HK-2 (cell line): ENCODE results near the gene GOLGA7B.
"Not testable (repeated sequence)": the region's sequence is repeated elsewhere in the genome, so short reads cannot be mapped to it uniquely, and the experiment has no call there.

Experiments used
- DNase-seq: peaks from one replicate; pipeline ENCODE4 v3.0.0-alpha.2; 2018; ENCODE audit not compliant: unreplicated experiment

The GOLGA7B gene

DNA sequence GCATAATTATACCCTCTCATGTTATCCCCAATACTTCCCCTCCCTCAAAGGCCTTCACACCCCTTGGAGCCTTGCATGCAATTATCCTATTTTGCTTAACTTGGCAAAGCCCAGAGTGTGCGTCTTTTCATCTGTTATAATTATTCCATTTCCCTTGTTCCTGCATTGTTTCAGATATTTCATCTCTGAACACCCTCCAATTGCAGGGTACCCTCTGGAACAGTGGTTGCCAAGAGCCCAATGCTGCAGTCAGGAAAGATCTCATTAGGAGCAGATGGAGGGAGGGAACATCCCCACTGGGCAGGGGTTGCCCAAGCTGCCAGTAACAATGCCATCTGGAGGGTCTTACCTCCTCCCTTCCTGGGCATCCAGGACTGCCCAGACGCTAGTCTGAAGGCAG lies 18.4 kb upstream of the GOLGA7B start:
- DNase-seq: no peak

DNA sequence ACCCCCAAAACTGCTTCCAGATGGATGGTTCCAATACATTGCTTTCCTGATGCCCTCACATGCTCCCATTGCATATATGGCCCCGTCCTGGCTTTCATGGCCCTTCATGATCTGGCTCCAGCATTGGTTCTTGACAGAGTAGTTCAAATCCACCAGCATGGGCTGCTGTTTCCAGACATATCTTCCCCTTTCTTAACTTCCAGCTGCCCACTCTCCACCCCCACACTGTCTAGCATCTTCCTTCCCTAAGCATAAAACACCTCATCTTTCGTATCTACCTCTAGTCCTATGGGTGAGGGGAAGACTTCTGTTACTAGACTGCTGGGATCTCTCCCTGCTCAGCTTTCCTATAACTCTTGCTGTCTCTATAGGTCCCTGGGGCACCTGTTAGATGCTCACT lies 13.2 kb upstream of the GOLGA7B start:
- no peak for DNase-seq

DNA sequence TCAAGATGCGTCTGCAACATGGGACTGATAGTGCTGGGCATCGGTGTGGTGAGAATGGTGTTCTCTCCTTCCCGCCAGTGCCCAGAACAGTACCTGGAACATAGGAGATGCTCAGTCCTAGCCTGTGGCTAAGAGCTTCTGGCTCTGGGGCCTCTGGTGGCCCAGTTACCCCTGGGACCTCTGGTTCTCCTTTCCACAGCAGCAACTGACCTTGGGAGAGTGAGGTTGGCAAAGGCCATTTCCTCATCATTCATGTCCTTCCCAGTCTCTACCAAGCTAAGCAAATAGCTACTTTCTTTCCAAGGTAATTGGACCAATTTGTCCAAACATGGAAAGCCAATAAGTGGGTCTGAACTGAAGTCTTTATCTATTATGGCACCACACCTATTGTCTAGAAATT lies 11.6 kb upstream of the GOLGA7B start:
- no peak for DNase-seq

DNA sequence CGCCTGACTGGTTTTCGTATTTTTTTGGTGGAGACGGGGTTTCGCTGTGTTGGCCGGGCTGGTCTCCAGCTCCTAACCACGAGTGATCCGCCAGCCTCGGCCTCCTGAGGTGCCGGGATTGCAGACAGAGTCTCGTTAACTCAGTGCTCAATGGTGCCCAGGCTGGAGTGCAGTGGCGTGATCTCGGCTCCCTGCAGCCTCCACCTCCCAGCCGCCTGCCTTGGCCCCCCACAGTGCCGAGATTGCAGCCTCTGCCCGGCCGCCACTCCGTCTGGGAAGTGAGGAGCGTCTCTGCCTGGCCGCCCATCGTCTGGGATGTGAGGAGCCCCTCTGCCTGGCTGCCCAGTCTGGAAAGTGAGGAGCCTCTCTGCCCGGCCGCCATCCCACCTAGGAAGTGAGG lies 8.5 kb upstream of the GOLGA7B start:
- not testable (repeated sequence) for DNase-seq

DNA sequence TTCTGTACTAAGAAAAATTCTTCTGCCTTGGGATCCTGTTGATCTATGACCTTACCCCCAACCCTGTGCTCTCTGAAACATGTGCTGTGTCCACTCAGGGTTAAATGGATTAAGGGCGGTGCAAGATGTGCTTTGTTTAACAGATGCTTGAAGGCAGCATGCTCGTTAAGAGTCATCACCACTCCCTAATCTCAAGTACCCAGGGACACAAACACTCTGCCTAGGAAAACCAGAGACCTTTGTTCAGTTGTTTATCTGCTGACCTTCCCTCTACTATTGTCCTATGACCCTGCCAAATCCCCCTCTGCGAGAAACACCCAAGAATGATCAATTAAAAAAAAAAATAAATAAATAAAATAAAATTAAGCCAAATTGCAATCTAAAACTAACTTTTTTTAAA lies 7.5 kb upstream of the GOLGA7B start:
- DNase-seq: not testable (repeated sequence)

DNA sequence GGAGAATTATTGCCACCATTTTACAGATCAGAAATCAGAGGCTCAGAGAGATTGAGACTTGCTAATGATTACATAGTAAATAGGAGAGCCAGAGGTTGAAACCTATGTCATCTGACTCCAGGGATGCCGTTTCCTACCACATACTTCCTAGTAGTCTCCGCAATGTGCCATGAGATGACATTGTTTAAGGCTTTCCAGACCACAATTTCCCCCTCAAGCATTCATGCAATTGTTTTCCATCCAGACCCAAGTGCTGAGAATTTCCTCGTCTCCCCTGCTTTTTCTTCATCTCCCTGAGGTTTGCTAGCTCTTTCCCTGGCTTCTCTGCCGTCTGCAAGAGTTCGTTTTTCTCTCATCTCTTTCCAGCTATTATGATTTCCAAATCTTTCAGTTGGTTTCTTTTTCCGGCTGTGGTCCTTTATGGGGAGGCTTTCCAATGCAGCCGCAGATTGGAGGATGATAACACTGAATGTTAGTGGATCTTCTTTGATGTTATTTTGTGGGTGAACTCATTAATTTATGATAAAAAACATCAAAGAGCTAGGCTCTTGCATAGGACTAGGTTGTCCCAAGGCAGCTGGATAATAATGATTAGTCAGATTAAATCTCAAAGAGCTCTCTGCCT lies 6.9 kb upstream of the GOLGA7B start:
- peak; percentile 26 for DNase-seq

DNA sequence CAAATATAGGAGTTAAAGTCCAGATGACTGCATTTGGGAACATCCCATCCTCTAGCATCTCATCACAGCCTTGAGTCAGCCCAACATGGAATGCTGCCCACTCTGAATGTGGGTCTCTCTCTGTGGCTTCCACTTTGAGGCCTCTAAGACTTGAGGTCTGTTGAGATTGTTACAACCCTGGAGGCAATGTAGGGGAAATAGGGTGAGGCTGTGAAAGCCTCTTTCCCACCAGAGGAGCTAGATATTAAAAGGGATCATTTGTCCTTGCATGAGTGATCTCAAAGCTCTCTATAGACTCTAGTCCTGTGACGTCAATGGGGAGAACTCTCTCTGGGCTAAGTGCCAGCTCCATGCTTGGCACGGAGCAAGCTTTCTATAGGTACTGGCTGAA lies 6.4 kb upstream of the GOLGA7B start:
- DNase-seq: peak; percentile 26

DNA sequence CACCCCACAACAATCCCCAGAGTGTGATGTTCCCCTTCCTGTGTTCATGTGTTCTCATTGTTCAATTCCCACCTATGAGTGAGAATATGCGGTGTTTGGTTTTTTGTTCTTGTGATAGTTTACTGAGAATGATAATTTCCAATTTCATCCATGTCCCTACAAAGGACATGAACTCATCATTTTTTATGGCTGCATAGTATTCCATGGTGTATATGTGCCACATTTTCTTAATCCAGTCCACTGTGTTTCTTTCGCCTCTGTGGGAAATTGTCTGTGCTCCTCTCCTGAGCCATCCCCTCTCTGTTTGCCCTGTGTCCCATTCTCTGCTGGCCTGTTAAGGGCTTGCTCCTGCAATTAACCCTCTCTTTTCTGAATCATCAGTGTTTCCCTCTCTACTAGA lies 5.7 kb upstream of the GOLGA7B start:
- DNase-seq: not testable (repeated sequence)

DNA sequence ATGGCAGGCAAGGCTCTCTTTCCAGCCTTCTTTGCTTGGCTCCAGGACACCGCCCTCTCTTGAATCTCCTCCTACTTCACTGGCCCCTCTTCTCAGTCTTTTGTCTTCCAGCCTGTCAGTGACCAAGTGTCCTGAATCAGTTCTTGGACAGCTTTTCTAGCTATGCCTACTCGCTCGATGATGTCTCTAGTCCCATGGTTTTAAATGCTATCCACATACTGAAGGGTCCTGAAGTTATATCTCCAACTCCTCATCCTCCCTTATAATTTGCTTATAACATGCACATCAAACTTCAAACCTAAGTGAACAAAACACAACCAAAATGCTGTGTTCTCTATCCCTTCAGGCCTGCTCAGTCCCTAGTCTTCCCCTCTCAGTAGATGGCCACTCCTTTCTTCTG lies 5.0 kb upstream of the GOLGA7B start:
- no peak for DNase-seq

DNA sequence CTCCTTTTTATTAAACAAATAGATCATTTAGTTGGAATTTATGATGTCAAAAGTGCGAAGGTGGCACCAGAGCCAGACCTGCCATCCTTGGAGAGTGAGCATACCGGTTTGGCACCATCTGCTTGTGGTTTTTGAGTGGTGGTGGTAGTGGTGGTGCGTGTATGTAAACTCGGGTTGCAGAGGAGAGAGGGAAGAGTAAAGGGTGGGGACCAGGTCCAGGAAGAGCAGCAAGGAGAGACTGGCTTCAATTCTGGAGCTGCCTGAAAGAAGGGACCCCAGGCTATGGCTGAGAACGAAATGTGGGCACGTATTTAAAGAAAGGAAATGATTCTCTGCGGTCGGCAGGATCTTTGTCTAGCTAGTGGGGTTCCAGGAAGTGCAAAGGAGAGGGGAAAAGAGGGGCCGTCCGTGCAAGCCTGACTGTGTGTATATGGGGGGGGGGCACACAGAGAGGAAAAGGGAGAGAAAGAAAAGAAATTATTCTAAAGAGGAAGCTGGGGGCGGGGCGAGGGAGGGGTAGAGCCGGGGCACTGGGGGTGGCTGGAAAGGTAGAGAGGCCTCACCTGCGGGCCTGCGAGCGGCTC lies 448 bp upstream of the GOLGA7B start:
- DNase-seq: no peak

DNA sequence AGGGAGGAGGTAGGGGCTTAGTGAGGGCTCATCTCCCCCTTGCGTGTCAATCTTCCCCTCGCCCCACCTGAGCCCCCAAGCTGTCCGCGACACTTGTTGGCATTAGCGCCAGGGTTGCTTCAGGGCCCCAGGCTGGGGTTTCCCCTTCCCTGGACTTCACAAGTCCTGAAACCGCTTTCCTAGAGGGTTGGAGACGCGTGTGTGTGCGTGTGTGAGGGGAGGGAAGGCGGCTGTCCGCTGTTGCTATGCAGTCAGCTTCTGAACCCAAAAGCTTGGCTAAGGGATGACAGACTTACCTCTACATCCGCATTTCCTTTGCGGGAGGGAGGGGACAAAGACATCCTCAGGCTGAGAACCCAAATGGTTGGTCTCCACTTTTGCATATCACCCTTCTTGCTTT lies 803 bp downstream of the GOLGA7B start:
- DNase-seq: no peak

DNA sequence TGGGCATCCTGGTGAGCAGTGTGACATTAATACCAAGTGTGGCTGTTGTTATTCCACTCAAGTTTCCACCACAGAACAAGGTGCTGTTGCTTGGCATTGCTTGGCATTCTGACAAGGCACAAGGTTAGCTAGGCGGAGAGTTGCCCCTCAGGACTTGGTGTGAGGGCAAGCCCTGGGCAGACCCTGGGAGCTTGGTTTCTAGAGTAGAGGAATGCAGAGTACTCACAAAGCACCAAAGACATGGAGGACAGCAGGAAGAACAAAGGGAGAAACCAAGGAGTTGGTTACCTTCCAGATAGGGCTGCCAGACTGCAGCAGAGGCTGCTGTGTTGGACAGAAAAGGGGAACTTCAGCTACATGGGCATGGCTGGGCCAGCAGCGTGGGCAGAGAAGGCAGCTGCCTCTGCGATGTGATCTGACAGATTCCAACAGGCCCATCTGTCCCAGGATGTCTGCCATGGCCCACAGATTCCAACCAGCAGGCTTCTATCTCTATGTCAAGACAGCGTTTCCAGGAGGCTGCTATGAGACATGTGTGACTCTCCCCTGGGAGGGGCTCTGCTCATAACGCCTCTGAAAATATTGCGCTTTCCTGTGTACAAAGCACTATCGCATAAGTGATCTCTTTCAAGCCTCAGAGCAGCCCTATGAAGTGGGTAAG lies 1.8 kb downstream of the GOLGA7B start:
- DNase-seq: no peak

DNA sequence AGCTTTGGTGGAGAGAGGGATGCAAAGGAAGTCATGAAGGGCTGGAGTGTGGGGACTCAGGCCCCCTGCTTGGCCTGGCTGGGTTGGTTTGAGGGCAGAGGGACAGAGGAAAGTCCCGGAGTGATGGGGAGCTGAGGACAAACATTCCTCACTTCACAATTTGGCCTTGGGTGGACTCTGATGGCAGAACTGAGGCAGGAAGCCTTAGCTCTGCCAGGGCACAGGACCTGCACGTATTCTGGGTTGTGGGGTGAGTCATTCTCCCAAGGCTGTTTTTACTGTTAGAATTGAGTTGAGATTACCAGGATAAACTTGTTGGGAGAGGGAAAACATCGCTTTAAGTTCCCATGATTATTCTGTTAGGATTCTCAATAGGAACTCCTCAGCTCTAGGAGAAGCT lies 2.6 kb downstream of the GOLGA7B start:
- no peak for DNase-seq

DNA sequence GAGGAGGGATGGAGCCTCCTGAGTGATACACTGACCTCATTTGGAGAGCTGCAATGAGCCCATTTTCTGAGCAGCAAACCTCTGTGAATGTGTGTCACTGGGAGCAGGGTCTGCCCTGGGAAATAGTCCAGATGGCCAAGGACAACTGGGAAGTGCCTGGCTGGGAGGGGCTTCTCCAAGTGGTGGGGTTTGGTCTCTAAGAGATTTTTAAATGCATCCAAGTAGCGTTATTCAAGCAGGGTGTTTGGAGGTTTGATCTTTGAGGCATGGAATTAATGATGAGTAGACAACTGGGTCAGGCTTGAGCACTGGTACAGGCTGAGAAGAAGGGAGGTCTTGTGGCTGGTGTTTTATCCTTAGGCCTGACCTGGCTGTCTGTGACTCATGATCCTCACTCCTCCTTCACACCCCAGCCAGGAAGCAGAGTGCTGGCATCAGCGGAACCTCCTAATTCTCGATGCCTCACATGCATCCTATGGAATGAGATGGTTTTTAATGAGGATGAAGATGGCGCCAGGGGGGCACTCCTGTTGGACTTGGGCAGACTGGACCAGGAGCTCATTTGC lies 3.3 kb downstream of the GOLGA7B start:
- no peak for DNase-seq

DNA sequence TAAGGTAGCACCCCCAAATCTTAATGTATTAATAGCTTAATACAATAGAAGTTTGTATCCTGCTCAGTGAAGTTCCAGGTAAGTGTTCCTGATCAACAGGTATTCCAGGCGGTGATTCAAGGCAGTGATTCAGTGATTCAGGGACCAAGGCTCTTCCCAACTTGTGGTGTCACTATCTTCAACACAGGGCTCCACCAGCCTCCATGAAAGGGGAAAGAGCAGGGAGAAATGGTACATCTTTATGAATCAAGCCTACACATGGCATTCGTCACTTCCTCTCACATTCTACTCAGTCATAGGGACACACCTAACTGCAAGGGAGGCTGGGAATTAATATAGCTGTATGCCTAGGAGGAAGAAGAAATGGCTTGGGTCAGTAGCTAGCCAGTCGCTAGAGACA lies 5.1 kb downstream of the GOLGA7B start:
- no peak for DNase-seq

DNA sequence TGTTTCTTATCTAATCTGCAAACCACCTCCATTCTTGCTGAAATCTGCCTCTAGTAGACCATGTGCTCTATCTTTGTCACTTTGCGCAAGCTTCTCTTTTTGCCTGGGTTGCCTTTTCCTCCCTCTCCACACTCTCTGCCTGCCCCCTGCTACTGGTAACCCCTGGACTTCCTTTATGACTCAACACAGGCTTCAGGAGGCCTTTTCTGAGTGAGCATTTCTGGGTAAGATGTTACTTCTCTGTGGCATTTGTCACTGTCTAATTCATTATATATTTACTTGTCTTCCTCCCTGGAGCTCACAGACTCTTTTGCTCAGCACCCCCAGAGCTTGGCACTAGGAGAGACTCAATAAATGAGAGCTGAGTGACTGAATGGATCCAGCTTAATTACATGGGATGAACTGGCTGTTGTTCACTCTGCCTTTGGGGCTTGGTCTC lies 8.4 kb downstream of the GOLGA7B start:
- no peak for DNase-seq

DNA sequence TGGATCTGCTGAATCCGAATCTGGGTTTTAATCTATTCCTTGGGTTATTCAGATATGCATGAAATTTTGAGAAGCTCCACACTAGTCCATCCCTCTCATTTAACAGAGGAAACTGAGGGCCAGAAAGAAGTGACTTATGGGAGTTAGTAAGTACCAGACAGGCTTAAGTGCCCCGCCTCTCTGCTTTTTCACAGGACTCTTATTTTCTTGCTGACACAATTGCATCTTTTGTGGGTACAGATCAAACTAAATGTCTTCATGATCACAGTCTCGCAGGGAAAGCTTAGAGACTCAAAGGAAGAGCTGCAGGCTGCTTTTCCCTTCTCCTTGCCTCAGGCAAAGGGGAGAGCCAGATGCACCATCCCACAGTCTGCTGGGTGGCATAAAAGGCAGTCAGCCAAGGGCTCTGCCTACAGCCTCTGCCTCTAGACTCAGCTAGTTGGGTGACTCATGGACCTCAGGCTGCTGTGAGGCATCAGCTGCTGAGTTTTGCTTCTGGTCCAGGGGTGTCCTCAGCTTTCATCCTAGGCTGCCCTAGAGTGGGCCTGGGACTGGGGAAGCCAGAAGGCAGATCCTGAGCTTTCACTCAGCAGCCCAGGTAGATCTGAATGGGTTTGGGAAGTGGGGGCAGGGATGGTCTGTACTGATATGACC lies 11.6 kb downstream of the GOLGA7B start:
- DNase-seq: peak; percentile 62

DNA sequence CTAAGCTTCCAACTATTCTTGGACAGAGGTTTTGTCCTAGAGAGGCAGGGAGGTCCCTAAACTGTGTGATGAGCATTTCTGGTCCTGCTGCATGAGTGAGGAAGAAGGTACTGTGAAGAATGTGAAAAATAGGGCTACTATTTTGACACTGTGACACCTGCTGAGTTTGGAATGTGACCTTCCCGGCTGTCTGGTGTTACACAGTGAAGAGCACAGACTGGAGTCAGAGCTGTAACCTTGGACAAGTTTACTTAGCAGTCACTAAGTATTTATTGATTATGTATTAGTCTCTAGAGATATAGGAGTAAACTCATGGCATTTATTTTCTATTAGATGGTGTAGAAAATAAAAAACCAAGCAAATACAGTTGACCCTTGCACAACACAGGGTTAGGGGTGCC lies 12.3 kb downstream of the GOLGA7B start:
- DNase-seq: no peak

DNA sequence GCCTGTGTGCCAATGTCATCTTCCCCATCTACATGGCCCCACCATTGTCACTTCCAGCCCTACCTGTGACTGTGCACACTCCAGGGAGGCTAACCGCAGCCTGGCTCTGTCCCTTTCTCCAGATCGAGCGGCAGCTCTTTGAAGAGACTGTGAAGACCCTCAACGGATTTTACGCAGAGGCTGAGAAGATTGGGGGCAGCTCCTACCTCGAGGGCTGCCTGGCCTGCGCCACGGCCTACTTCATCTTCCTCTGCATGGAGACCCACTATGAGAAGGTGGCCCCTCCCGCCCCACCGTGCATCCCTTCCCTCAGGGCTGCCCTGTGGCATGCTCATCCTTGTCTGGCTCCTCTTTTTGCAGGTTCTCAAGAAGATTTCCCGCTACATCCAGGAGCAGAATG lies 14.2 kb downstream of the GOLGA7B start:
- no peak for DNase-seq

DNA sequence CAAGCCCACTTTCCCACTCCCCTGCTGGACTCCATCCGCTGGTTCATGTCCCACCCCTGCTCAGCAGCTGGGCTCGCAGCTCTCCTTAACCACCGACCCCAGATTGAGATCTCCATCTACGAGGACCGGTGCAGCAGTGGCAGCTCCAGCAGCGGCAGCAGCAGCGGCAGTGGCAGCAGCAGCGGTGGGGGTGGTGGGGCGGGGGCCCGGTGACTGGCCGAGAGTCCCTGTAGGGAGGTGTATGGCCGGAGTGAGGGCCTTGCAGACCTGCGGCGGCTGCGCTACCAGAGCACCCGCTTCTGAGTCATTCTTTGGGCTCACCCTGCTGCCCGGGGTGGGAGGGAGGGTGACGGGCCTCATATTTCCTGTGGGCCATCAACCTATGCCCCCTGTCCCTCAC lies 15.8 kb downstream of the GOLGA7B start:
- peak; percentile 53 for DNase-seq

DNA sequence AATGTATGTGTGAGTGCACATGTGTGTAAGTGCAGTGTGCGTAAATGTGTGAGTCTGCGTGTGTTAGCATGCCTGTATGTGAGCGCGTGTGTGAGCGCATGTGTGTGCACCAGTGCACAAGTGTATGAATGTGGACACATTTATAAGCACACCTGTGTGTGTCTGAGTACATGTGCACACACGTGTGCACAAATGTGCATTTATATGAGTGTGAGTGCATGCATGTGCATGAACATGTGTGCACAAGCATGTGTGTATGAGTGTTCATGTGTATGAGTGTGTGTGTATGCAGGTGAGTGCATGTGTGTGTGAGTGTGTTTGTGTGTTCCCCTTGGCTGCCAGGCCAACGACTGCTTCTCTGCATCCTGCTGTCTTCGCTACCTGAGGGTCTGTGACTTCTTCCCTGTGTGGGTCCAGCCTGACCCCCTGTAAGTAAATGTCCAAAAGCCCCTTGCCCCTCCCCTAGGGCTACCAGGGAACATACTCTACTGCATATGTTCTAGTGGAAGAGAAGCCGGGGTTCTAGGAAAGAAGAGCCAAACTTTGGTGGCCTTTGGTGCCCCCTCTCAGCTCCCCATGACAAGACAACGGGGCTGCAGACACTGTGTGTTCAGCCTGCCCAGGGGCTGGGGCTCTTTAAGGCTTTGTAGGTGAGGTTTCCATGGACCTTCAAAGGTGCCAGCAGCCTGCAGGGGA lies 17.0 kb downstream of the GOLGA7B start:
- DNase-seq: no peak

DNA sequence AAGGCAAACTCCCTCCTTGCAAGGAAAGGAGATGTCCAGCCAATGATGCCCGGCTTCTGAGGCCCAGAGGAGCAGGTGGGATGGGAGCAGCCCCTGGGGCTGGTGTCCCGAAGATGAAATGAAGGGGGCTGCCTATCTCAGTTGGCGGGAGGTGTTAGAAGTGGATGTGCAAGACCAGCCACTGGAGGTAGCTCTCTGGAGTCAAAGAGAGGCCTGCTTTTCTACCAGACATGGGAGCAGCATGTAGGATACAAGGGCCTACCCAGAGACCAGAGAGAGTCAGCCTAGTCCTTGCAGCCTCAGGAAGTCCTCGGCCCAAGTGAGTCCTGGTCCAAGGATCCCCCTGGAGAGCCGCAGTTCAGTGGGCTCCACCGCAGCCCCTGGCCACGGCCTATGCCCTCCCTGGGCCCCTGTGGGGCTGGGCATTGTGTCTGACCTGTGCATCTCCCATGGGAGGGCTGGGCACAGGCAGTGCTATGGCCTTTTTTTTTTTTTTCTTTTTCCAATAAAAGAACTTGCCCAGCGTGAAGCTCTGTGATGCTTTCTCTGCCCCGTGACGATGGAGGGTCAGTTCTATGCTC lies 17.7 kb downstream of the GOLGA7B start:
- DNase-seq: no peak
